Measurements from ENCODE around the gene GNAZ.

DNA sequence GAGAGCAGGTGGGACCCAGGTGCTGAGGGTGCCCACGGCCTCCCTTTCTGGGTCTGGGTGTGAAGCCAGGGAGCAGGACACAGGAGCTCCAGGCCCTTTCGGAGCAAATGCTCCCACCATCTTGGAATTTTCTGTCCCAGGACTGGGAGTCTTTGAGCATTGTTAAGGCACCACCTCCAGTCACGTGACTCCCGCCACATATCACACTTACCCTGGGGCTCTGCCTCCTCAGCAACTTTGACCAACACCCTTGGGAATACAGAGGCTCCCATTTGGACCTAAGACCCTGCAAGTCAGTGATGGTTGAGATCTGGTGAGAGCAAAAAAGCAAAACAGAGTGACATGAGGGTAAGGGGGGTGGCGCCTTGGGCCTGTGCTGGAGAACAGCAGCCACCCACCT is 35.6 kb downstream of the GNAZ start:
- TF ChIP-seq, protein P1, sequence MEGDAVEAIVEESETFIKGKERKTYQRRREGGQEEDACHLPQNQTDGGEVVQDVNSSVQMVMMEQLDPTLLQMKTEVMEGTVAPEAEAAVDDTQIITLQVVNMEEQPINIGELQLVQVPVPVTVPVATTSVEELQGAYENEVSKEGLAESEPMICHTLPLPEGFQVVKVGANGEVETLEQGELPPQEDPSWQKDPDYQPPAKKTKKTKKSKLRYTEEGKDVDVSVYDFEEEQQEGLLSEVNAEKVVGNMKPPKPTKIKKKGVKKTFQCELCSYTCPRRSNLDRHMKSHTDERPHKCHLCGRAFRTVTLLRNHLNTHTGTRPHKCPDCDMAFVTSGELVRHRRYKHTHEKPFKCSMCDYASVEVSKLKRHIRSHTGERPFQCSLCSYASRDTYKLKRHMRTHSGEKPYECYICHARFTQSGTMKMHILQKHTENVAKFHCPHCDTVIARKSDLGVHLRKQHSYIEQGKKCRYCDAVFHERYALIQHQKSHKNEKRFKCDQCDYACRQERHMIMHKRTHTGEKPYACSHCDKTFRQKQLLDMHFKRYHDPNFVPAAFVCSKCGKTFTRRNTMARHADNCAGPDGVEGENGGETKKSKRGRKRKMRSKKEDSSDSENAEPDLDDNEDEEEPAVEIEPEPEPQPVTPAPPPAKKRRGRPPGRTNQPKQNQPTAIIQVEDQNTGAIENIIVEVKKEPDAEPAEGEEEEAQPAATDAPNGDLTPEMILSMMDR (IDR thresholded peaks at IDR 0.05) = no peak
- no peak for TF ChIP-seq ZFX (IDR thresholded peaks at IDR 0.05; ENCODE audit: borderline replicate concordance)
